Astrocyte (in vitro differentiated cells and primary cell): ENCODE data around the gene FAF1. TPM values are rescaled to one million over a fixed set of nuclear protein-coding genes. Genes with fewer than 3 reads are reported as not detected.
A peak's percentile ranks its signal among the peaks of the same experiment; 100 is the strongest.

Experiments
- DNase-seq: peaks from one replicate; pipeline ENCODE4 v3.0.0-alpha.2; 2010; ENCODE audit warnings: low read depth
- FAIRE-seq: peaks from 2 replicates; lab custom pipeline; 2011; peaks lifted over from hg19 to GRCh38; lab: Jason Lieb, UNC
- H2AFZ ChIP-seq: 2 replicates; pipeline ENCODE4 v1.6.0; 2012; ENCODE audit warnings: low read depth, low read length, inconsistent platforms
- H3K27ac ChIP-seq: 2 replicates; pipeline ENCODE4 v1.5.1; 2011; ENCODE audit warnings: low read depth, low read length, inconsistent platforms
- H3K27me3 ChIP-seq: 2 replicates; pipeline ENCODE4 v1.6.0; 2011; ENCODE audit warnings: low read length, inconsistent platforms; ENCODE audit not compliant: insufficient read depth
- H3K36me3 ChIP-seq: 2 replicates; pipeline ENCODE4 v1.5.1; 2011; ENCODE audit warnings: low read length, inconsistent platforms; ENCODE audit not compliant: insufficient read depth
- H3K4me1 ChIP-seq: 2 replicates; pipeline ENCODE4 v1.5.1; 2011; ENCODE audit warnings: low read length, inconsistent platforms; ENCODE audit not compliant: insufficient read depth
- H3K4me2 ChIP-seq: 2 replicates; pipeline ENCODE4 v1.6.0; 2012; ENCODE audit warnings: low read length, inconsistent platforms
- H3K4me3 ChIP-seq: 2 replicates; pipeline ENCODE4 v1.5.1; 2011; ENCODE audit warnings: low read depth, mild to moderate bottlenecking, low read length, inconsistent platforms; ENCODE audit not compliant: insufficient read depth
- H3K79me2 ChIP-seq: 2 replicates; pipeline ENCODE4 v1.6.0; 2012; ENCODE audit warnings: mild to moderate bottlenecking, low read length, inconsistent platforms; ENCODE audit not compliant: insufficient read depth
- H3K9ac ChIP-seq: 2 replicates; pipeline ENCODE4 v1.6.0; 2012; ENCODE audit warnings: mild to moderate bottlenecking, low read length, inconsistent platforms
- H3K9me3 ChIP-seq: 2 replicates; pipeline ENCODE4 v1.5.1; 2012; ENCODE audit warnings: low read depth, mild to moderate bottlenecking, low read length, inconsistent platforms; ENCODE audit not compliant: insufficient read depth
- H4K20me1 ChIP-seq: 2 replicates; pipeline ENCODE4 v1.6.0; 2012; ENCODE audit warnings: low read length, inconsistent platforms; ENCODE audit not compliant: insufficient read depth
- H3K27ac Mint-ChIP-seq: one replicate; pipeline ENCODE4 v1.8.0; 2021; ENCODE audit warnings: mild to moderate bottlenecking, mixed read lengths; ENCODE audit not compliant: unreplicated experiment
- H3K27me3 Mint-ChIP-seq: one replicate; pipeline ENCODE4 v1.8.0; 2021; ENCODE audit warnings: low read depth, mixed read lengths; ENCODE audit not compliant: unreplicated experiment
- H3K36me3 Mint-ChIP-seq: one replicate; pipeline ENCODE4 v1.8.0; 2021; ENCODE audit warnings: low read depth, mixed read lengths; ENCODE audit not compliant: unreplicated experiment
- H3K4me1 Mint-ChIP-seq: one replicate; pipeline ENCODE4 v1.8.0; 2021; ENCODE audit warnings: low read depth, mixed read lengths; ENCODE audit not compliant: unreplicated experiment
- H3K4me3 Mint-ChIP-seq: one replicate; pipeline ENCODE4 v1.8.0; 2021; ENCODE audit warnings: mild to moderate bottlenecking, moderate library complexity, mixed read lengths; ENCODE audit not compliant: unreplicated experiment
- H3K9me3 Mint-ChIP-seq: one replicate; pipeline ENCODE4 v1.8.0; 2021; ENCODE audit warnings: mild to moderate bottlenecking, mixed read lengths; ENCODE audit not compliant: unreplicated experiment
- EZH2 ChIP-seq: IDR thresholded peaks from 2 replicates; pipeline ENCODE4 v1.6.1; 2012; ENCODE audit warnings: mild to moderate bottlenecking, low read length, inconsistent platforms; ENCODE audit not compliant: insufficient read depth
- total RNA-seq: library from RNA; stranded (reverse); gene quantifications from 2 replicates; pipeline ENCODE4 v1.2.1, GENCODE V29; 2021
- TF ChIP-seq, protein P1 (sequence below): IDR thresholded peaks from 2 replicates; pipeline ENCODE4 v1.5.1; 2011; ENCODE audit warnings: low read depth, mild to moderate bottlenecking, inconsistent platforms, low read length, moderate library complexity; ENCODE audit not compliant: insufficient read depth

Gene FAF1
- total RNA-seq, 1 donor from 2014 or later = 35.4 TPM

DNA sequence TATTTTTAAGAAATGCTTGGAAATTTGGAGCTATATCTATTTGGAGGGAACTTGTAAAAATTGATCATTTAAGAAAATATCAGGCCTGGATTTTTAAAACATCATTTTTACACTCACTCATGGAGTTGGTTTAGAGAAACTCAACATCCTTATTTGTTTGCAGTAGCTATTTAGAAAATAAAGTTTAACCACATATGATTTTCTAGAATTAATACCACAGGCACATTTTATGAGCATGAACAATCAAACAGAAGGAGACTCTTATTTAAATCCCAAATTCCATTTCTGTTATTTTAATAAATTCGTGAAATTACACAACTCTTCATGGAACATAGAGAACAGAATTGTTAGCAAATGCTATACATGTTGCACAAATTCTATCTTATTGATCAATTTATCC lies 13.2 kb upstream of the FAF1 start:
- Histone ChIP-seq H3K4me2 (no peak overlapping the region), H3K79me2 (peaks cover 34% of the 10 kb centered on the region), H2AFZ (no peak overlapping the region), H3K4me3 (no peak overlapping the region), H3K9ac (no peak overlapping the region), H3K27ac (no peak overlapping the region), H3K9me3 (no peaks in the 10 kb centered on the region), H4K20me1 (no peaks in the 10 kb centered on the region), H3K36me3 (no peaks in the 10 kb centered on the region), H3K27me3 (no peaks in the 10 kb centered on the region), H3K4me1 (peaks cover 5% of the 10 kb centered on the region)
- H3K27me3 Mint-ChIP-seq = peaks cover 59% of the 10 kb centered on the region
- DNase-seq (no peak), FAIRE-seq (no peak)
- H3K9me3 Mint-ChIP-seq = no peaks in the 10 kb centered on the region
- no peak overlapping the region for H3K27ac Mint-ChIP-seq
- H3K36me3 Mint-ChIP-seq = no peaks in the 10 kb centered on the region
- TF ChIP-seq EZH2 = no peak
- TF ChIP-seq, protein P1, sequence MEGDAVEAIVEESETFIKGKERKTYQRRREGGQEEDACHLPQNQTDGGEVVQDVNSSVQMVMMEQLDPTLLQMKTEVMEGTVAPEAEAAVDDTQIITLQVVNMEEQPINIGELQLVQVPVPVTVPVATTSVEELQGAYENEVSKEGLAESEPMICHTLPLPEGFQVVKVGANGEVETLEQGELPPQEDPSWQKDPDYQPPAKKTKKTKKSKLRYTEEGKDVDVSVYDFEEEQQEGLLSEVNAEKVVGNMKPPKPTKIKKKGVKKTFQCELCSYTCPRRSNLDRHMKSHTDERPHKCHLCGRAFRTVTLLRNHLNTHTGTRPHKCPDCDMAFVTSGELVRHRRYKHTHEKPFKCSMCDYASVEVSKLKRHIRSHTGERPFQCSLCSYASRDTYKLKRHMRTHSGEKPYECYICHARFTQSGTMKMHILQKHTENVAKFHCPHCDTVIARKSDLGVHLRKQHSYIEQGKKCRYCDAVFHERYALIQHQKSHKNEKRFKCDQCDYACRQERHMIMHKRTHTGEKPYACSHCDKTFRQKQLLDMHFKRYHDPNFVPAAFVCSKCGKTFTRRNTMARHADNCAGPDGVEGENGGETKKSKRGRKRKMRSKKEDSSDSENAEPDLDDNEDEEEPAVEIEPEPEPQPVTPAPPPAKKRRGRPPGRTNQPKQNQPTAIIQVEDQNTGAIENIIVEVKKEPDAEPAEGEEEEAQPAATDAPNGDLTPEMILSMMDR = no peak
- H3K4me1 Mint-ChIP-seq = peaks cover 6% of the 10 kb centered on the region
- H3K4me3 Mint-ChIP-seq = no peak overlapping the region

DNA sequence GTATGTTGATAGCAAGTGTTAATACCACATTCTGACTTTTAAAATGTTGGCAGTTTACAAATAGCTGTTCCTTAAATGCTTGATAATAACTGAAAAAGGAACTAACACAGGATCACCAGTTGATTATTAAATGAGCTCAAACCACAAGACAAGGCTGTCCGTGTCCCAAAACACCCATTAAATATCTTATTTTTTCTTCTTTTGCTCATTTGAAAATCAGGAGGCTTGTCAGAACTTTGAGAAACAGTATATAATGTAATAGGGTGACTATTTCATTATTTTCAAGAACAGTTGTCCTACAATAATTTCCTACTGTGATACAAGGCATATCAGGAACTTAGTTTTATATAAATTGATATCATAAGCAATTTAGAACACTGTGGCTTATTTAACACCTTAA lies 12.7 kb upstream of the FAF1 start:
- H3K4me1 Mint-ChIP-seq = peaks cover 6% of the 10 kb centered on the region
- no peak overlapping the region for H3K27ac Mint-ChIP-seq
- peaks cover 34% of the 10 kb centered on the region for H3K79me2 ChIP-seq
- H3K9me3 ChIP-seq = no peaks in the 10 kb centered on the region
- no peak overlapping the region for H3K4me3 Mint-ChIP-seq
- no peaks in the 10 kb centered on the region for H3K36me3 ChIP-seq
- H3K4me1 ChIP-seq = peaks cover 4% of the 10 kb centered on the region
- H3K27ac ChIP-seq = no peak overlapping the region
- no peak overlapping the region for H3K4me3 ChIP-seq
- no peak overlapping the region for H3K9ac ChIP-seq
- no peaks in the 10 kb centered on the region for H3K36me3 Mint-ChIP-seq
- H4K20me1 ChIP-seq = no peaks in the 10 kb centered on the region
- no peak overlapping the region for H3K4me2 ChIP-seq
- H3K27me3 Mint-ChIP-seq = peaks cover 58% of the 10 kb centered on the region
- no peak for TF ChIP-seq EZH2
- TF ChIP-seq, protein P1 = no peak
- no peak overlapping the region for H2AFZ ChIP-seq
- no peak for DNase-seq
- FAIRE-seq = no peak
- no peaks in the 10 kb centered on the region for H3K9me3 Mint-ChIP-seq
- no peaks in the 10 kb centered on the region for H3K27me3 ChIP-seq

DNA sequence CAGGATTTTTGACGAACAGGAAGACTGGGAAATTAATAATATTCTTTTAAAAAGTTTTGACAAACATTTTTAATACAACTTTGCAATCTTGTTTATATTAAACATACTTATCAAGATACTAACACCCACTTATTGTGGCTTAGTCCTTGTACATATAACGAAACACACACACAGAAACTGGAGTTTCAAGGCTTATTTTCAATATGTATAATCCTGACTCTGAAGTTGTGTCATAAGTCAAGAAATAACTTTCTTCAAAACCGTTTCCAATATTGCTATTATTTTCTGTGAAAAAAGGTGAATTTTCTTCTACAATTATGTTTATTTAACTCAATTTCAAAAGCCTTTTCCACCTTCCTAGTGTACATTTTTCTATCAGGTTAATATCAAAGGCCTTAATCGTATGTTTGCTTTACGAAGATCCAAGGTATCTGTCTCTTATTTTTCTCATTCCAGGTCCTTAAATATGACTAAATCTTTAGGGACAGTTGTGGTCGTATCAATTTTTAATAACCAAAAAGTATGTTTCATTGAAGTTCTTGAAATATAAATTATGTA lies 11.8 kb upstream of the FAF1 start:
- Mint-ChIP-seq H3K4me3 (no peak overlapping the region), H3K9me3 (no peaks in the 10 kb centered on the region), H3K36me3 (no peaks in the 10 kb centered on the region), H3K4me1 (peaks cover 6% of the 10 kb centered on the region), H3K27ac (no peak overlapping the region), H3K27me3 (peaks cover 56% of the 10 kb centered on the region)
- Histone ChIP-seq H3K9ac (no peak overlapping the region), H3K4me1 (peaks cover 4% of the 10 kb centered on the region), H3K27ac (no peak overlapping the region), H3K36me3 (no peaks in the 10 kb centered on the region), H3K4me2 (peak overlapping the region; percentile 90), H3K27me3 (no peaks in the 10 kb centered on the region), H4K20me1 (no peaks in the 10 kb centered on the region), H3K79me2 (peaks cover 34% of the 10 kb centered on the region), H3K9me3 (no peaks in the 10 kb centered on the region), H3K4me3 (no peak overlapping the region), H2AFZ (no peak overlapping the region)
- no peak for DNase-seq
- FAIRE-seq = no peak
- TF ChIP-seq EZH2 = no peak
- TF ChIP-seq, protein P1 = no peak
